ENCODE results near the gene ITPR1.

ITPR1 gene

GRCh38 chr3:4785551-4785950 lies 292.4 kb downstream of the ITPR1 start:
- no peak for DNase-seq (ENCODE audit: low read depth)
- TF ChIP-seq, protein P1, sequence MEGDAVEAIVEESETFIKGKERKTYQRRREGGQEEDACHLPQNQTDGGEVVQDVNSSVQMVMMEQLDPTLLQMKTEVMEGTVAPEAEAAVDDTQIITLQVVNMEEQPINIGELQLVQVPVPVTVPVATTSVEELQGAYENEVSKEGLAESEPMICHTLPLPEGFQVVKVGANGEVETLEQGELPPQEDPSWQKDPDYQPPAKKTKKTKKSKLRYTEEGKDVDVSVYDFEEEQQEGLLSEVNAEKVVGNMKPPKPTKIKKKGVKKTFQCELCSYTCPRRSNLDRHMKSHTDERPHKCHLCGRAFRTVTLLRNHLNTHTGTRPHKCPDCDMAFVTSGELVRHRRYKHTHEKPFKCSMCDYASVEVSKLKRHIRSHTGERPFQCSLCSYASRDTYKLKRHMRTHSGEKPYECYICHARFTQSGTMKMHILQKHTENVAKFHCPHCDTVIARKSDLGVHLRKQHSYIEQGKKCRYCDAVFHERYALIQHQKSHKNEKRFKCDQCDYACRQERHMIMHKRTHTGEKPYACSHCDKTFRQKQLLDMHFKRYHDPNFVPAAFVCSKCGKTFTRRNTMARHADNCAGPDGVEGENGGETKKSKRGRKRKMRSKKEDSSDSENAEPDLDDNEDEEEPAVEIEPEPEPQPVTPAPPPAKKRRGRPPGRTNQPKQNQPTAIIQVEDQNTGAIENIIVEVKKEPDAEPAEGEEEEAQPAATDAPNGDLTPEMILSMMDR (conservative IDR thresholded peaks at IDR 0.05; ENCODE audit: control insufficient read depth, insufficient read depth, low read depth, low read length) = no peak
- H3K4me3 ChIP-seq (ENCODE audit: control insufficient read depth, low read depth, low read length) = no peak overlapping the region

GRCh38 chr3:4786431-4786830 lies 293.3 kb downstream of the ITPR1 start:
- no peak overlapping the region for H3K4me3 ChIP-seq (ENCODE audit: control insufficient read depth, low read depth, low read length)
- TF ChIP-seq, protein P1 (conservative IDR thresholded peaks at IDR 0.05; ENCODE audit: control insufficient read depth, insufficient read depth, low read depth, low read length) = no peak
- DNase-seq (ENCODE audit: low read depth) = no peak

DNA sequence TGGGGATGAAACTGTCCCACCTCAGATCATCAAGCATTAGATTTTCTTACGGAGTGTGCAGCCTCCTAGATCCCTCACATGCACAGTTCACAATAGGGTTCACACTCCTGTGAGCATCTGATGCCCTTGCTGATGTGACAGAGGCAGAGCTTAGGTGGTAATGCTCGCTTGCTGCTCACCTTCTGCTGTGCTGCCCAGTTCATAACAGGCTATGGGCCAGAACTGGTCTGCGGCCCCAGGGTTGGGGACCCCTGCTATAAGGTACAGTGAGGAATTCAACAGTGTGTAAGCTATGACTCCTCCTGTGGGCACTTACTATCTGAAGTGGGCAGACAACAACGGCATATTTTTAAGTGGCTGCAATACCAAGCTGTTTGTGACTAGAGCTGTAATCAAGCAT lies 298.2 kb downstream of the ITPR1 start:
- no peak overlapping the region for H3K4me3 ChIP-seq (ENCODE audit: control insufficient read depth, low read depth, low read length)
- TF ChIP-seq, protein P1 (conservative IDR thresholded peaks at IDR 0.05; ENCODE audit: control insufficient read depth, insufficient read depth, low read depth, low read length) = no peak
- no peak for DNase-seq (ENCODE audit: low read depth)

GRCh38 chr3:4793311-4793710 lies 300.2 kb downstream of the ITPR1 start:
- TF ChIP-seq, protein P1 (conservative IDR thresholded peaks at IDR 0.05; ENCODE audit: control insufficient read depth, insufficient read depth, low read depth, low read length) = no peak
- DNase-seq (ENCODE audit: low read depth) = no peak
- H3K4me3 ChIP-seq (ENCODE audit: control insufficient read depth, low read depth, low read length) = no peak overlapping the region

GRCh38 chr3:4794331-4794730 lies 301.2 kb downstream of the ITPR1 start:
- TF ChIP-seq, protein P1 (conservative IDR thresholded peaks at IDR 0.05; ENCODE audit: control insufficient read depth, insufficient read depth, low read depth, low read length) = no peak
- no peak for DNase-seq (ENCODE audit: low read depth)
- H3K4me3 ChIP-seq (ENCODE audit: control insufficient read depth, low read depth, low read length) = no peak overlapping the region

DNA sequence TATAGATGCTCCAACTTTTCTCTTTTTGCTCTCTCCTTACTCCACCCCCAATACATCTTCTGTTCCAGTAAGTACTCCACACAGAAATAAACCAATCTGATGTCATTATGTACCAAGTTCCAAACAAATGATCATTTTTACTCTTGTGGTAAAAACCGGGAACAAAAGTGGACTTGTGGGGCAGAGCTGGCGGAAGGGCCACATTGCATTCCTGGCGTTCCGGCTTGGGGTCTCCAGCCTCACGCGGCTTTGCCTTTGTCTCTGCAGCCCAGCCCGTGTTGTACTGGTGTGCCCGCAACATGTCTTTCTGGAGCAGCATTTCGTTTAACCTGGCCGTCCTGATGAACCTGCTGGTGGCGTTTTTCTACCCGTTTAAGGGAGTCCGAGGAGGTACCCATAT lies 301.6 kb downstream of the ITPR1 start:
- DNase-seq (ENCODE audit: low read depth) = no peak
- H3K4me3 ChIP-seq (ENCODE audit: control insufficient read depth, low read depth, low read length) = no peak overlapping the region
- TF ChIP-seq, protein P1 (conservative IDR thresholded peaks at IDR 0.05; ENCODE audit: control insufficient read depth, insufficient read depth, low read depth, low read length) = no peak

GRCh38 chr3:4795905-4796304 lies 302.8 kb downstream of the ITPR1 start:
- TF ChIP-seq, protein P1 (conservative IDR thresholded peaks at IDR 0.05; ENCODE audit: control insufficient read depth, insufficient read depth, low read depth, low read length) = no peak
- no peak overlapping the region for H3K4me3 ChIP-seq (ENCODE audit: control insufficient read depth, low read depth, low read length)
- DNase-seq (ENCODE audit: low read depth) = no peak
